ENCODE measurements around the gene OGG1. TPM values are rescaled to one million over a fixed set of nuclear protein-coding genes. Genes with fewer than 3 reads are reported as not detected.
"Not testable (repeated sequence)": the region's sequence is repeated elsewhere in the genome, so short reads cannot be mapped to it uniquely, and the experiment has no call there.

The OGG1 gene
- total RNA-seq, 3 donors from 2014 or later (not counting 1 experiment from before 2014, with no cell fraction given): 33.4 to 52.1 (median 34.7) TPM

DNA sequence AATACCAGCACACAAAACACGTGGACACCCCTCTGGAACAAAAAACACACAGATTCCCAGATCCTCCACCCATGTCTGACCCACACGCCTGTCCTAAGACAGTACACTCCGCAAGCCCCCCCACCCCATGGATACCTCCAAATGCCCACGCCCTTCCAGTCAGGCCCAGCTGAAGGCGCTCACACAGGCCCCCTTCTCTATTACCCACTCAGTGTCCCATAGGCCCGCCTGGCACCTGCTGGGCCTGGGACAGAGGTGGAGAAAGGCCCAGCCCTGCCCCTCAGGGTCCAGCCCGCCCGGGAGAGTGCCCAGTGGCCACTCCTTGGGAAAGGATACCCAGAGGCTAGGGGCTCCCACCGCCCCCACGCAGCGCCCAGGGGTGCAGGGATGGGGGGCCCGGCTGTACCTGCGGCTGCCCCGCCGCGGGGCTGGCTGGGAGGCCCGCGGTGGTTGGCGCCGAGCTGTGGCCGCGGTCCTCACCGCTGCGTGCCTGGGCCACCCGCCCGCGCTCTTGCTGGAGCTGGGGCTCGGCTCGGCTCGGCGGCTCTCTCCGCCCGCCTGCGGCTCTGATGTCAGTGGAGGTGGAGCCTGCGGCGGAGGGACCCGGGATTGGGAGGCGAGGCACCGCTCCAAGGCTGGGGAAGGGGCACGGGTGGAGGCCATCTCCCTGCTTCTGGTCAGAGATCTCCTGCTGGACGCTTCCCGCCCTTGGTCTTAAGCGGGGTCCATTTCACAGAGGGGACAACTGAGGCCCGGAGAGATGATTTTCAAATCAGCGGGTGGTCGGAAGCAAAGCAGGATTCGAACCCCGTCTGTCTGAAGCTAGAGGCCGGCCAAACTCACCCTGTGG lies 19.9 kb downstream of the OGG1 start, which contains the start of gene CAMK1:
Gene CAMK1 (minus strand): TSS at position 522 of the 850 bp plus-strand sequence. CDS start 2,198 bp downstream, outside the sequence.
- ATAC-seq (peak; percentile 89 to 97 (median 96)), DNase-seq (peak; percentile 57 to 64)
- H3K36me3 ChIP-seq (ENCODE audit: control insufficient read depth, insufficient read depth, low read length): no peaks in the 10 kb centered on the region
- H3K27ac ChIP-seq (ENCODE audit: low read length): no peak within 1 kb of the TSS
- Mint-ChIP-seq H3K9me3 (no peaks in the 10 kb centered on the region), H3K27ac (peak within 1 kb of the TSS in 1 of 2 donors; percentile 84), H3K4me3 (peak within 1 kb of the TSS; percentile 86), H3K4me1 (peaks cover 35 to 49% of the 10 kb centered on the region in 2 donors), H3K27me3 (ENCODE audit: low read depth in 2 of 2) (no peaks in the 10 kb centered on the region), H3K36me3 (no peaks in the 10 kb centered on the region)
- 16% methylated on average over 49 of the region's 49 CpGs for WGBS (ENCODE audit: insufficient coverage)
- no peak for TF ChIP-seq CTCF (IDR thresholded peaks at IDR 0.05)
- H3K27me3 ChIP-seq (ENCODE audit: control insufficient read depth, insufficient read depth, low read length): no peaks in the 10 kb centered on the region
- peak within 1 kb of the TSS; percentile 31 for H3K4me3 ChIP-seq (ENCODE audit: low read length)
- intact Hi-C loops (cut with micrococcal nuclease): loop anchor here (2.0 kb wide), 1 partner anchor 19 kb away; no protein-coding TSS in a partner anchor
- H3K9me3 ChIP-seq (ENCODE audit: control insufficient read depth, insufficient read depth, low read length): no peaks in the 10 kb centered on the region
- H3K4me1 ChIP-seq (ENCODE audit: control insufficient read depth, insufficient read depth, low read length): peaks cover 36% of the 10 kb centered on the region

DNA sequence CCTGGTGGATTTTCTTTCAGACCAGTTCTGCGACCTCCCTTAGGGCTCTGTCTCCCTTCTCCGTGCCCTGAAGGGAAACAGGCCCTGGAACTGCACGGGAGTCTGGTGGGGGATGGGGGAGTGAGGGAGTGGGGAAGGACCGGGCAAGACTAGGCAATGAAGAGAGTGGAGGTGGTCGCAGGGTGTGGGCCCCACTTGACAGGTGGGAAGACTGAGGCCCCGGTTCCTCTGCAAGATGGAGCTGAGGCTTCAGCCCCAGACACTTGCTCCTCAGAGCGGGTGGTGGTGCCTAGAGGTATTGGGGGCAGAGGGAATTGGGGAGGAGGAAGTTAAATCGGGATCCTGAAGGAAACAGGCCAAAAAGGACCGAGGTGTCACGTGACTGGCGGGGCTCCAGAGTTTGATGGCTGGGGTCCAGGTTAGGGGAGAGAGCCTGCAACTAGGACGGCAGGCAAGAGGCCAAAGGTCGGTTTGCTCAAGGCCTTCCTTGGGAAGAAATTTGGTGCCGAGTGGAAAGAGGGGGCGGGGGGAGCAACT lies 20.6 kb downstream of the OGG1 start:
- TF ChIP-seq CTCF (IDR thresholded peaks at IDR 0.05): no peak
- Histone ChIP-seq H3K9me3 (ENCODE audit: control insufficient read depth, insufficient read depth, low read length) (no peaks in the 10 kb centered on the region), H3K36me3 (ENCODE audit: control insufficient read depth, insufficient read depth, low read length) (no peaks in the 10 kb centered on the region), H3K27me3 (ENCODE audit: control insufficient read depth, insufficient read depth, low read length) (no peaks in the 10 kb centered on the region), H3K4me1 (ENCODE audit: control insufficient read depth, insufficient read depth, low read length) (peaks cover 36% of the 10 kb centered on the region), H3K27ac (ENCODE audit: low read length) (no peak overlapping the region), H3K4me3 (ENCODE audit: low read length) (peak overlapping the region; percentile 31)
- 38% methylated on average over 14 of the region's 15 CpGs for WGBS (ENCODE audit: insufficient coverage)
- Mint-ChIP-seq H3K4me3 (peak overlapping the region; percentile 86), H3K27ac (peak overlapping the region in 1 of 2 donors; percentile 84), H3K27me3 (ENCODE audit: low read depth in 2 of 2) (no peaks in the 10 kb centered on the region), H3K9me3 (no peaks in the 10 kb centered on the region), H3K36me3 (no peaks in the 10 kb centered on the region), H3K4me1 (peaks cover 35 to 49% of the 10 kb centered on the region in 2 donors)
- DNase-seq (no peak), ATAC-seq (peak in 1 of 3 donors; percentile 22)
- intact Hi-C loops (cut with micrococcal nuclease): no loop called here

GRCh38 chr3:9771007-9771406 lies 21.3 kb downstream of the OGG1 start:
- WGBS (ENCODE audit: insufficient coverage): 100% methylated on average over 1 of the region's 2 CpGs
- DNase-seq; H3K4me3 ChIP-seq (ENCODE audit: low read length); H3K27ac ChIP-seq (ENCODE audit: low read length); intact Hi-C loops (cut with micrococcal nuclease); H3K9me3 Mint-ChIP-seq; H3K9me3 ChIP-seq (ENCODE audit: control insufficient read depth, insufficient read depth, low read length); H3K27me3 Mint-ChIP-seq (ENCODE audit: low read depth in 2 of 2); ATAC-seq; H3K27me3 ChIP-seq (ENCODE audit: control insufficient read depth, insufficient read depth, low read length); H3K36me3 Mint-ChIP-seq; H3K36me3 ChIP-seq (ENCODE audit: control insufficient read depth, insufficient read depth, low read length): not testable (repeated sequence)
- Mint-ChIP-seq H3K4me3 (peak overlapping the region; percentile 86), H3K4me1 (peaks cover 35 to 47% of the 10 kb centered on the region in 2 donors), H3K27ac (peak overlapping the region in 1 of 2 donors; percentile 84)
- H3K4me1 ChIP-seq (ENCODE audit: control insufficient read depth, insufficient read depth, low read length): peaks cover 36% of the 10 kb centered on the region
